ENCODE results near the gene NFIL3.

DNA sequence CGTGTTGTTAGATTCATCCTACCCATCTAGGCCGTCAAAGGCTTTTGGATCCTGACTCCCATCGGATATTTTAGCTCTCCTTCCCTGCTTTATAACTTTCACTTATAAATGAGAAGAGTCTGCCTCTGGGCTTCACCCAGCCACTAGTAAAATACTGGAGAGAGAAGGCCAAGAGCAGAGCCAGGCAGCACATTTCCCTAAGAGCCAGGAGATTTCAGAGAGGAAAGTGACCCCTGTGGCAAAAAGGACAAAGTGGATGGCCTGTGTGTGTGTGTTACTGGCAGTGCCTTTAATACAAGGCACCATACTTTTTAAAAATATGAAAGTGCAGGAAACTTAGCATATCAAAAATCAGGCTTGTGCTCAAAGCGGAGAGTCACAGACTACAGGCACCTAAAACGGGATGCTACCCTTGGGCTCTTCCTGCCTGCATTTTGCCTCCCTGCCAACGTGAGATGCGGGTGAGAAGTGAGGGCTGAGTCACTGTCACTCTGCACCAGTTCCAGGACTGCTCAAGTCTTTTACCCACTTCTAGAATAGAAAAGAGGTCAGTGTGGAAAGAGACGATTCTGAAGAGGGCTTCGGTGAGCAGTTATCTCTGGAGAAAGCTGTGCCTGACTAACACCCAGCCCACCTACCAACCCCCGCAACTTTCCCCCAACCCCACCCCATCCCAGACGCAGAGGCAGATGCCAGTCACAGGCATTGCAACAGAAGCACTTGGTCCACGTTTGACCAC, 15.9 kb downstream of the NFIL3 start:
- TF ChIP-seq, protein P1, sequence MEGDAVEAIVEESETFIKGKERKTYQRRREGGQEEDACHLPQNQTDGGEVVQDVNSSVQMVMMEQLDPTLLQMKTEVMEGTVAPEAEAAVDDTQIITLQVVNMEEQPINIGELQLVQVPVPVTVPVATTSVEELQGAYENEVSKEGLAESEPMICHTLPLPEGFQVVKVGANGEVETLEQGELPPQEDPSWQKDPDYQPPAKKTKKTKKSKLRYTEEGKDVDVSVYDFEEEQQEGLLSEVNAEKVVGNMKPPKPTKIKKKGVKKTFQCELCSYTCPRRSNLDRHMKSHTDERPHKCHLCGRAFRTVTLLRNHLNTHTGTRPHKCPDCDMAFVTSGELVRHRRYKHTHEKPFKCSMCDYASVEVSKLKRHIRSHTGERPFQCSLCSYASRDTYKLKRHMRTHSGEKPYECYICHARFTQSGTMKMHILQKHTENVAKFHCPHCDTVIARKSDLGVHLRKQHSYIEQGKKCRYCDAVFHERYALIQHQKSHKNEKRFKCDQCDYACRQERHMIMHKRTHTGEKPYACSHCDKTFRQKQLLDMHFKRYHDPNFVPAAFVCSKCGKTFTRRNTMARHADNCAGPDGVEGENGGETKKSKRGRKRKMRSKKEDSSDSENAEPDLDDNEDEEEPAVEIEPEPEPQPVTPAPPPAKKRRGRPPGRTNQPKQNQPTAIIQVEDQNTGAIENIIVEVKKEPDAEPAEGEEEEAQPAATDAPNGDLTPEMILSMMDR (IDR thresholded peaks at IDR 0.05): no peak
- TF ChIP-seq POLR2A (IDR thresholded peaks at IDR 0.05): no peak

All from heart left ventricle (tissue), 13 donors.